SK-N-MC (cell line): ENCODE data around the gene MOSPD3.

Source experiments
- EZH2 ChIP-seq: fragments of 200-600 bp; sonication (generic); IDR thresholded peaks from one replicate; pipeline ENCODE4 v1.6.1; 2017; ENCODE audit warnings: antibody characterized with exemption
- FOXP2 ChIP-seq: optimal IDR thresholded peaks from 2 replicates; pipeline ENCODE3; 2011; ENCODE audit warnings: mild to moderate bottlenecking, moderate library complexity; ENCODE audit not compliant: insufficient read depth; ENCODE audit errors: extremely low read length, control extremely low read depth
- POLR2AphosphoS5 ChIP-seq: IDR thresholded peaks from 2 replicates; pipeline ENCODE4 v1.6.1; 2012; ENCODE audit warnings: mild to moderate bottlenecking, low read depth, low read length, borderline replicate concordance

DNA sequence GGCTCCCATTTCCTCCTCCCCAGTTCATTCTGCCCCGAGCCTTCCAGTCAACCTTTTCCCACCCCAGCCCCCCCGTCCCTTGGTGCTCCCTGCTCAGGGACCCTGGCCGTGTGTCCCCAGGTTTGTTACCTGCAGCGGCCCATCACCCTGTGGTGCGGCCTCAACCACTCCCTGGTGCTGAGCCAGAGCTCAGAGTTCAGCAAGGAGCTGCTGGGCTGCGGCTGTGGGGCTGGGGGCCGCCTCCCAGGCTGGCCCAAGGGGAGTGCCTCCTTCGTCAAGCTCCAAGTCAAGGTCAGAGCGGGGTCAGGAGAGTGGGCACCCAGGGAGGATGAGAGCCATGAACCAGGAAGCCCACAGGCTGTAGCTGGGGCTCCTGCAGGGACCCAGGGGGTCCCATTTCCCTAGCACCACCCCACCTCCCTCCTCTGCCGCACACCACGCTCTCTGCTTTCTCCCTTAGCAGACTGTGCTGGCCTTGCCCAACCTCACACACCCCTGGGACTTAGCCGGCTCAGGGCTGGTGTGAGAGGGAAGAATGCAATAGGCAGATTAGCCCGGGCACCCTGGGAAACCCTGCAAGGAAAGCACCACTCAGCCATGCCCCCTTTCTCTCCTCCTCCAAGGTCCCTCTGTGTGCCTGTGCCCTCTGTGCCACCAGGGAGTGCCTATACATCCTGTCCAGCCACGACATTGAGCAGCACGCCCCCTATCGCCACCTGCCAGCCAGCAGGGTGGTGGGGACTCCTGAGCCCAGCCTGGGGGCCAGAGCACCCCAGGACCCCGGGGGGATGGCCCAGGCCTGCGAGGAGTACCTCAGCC, 12.2 kb upstream of the MOSPD3 start:
- no peak for TF ChIP-seq FOXP2
- TF ChIP-seq EZH2: no peak
- TF ChIP-seq POLR2AphosphoS5: 0 out of 2 replicates have a peak, but pooled peaks have one; percentile 3
